Measurements from ENCODE around the gene PIGL.

DNA sequence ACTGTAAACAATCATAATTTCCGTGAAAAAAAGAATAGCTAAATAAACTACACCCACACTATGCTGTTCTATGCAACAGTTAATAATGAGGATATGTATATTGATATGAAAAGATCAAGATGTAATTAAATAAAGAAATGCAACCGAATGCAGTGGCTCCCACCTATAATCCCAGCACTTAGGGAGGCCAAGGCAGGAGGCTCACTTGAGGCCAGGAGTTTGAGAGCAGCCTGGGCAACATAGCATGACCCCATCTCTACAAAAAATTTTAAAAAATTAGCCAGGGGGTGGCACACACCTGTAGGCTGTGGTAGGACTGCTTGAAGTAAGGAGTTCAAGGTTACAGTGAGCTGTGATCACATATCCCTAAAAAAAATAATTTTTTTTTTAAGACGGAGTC lies 121.4 kb downstream of the PIGL start:
- no peak for TF ChIP-seq POLR2A (IDR thresholded peaks at IDR 0.05; ENCODE audit: low read depth, low read length)
- TF ChIP-seq POLR2AphosphoS5 (IDR thresholded peaks at IDR 0.05; ENCODE audit: low read depth, low read length) = no peak
- TF ChIP-seq TAF1 (IDR thresholded peaks at IDR 0.05; ENCODE audit: low read depth, low read length) = no peak
- no peak for TF ChIP-seq SPI1 (IDR thresholded peaks at IDR 0.05; ENCODE audit: low read depth, low read length)

Measured in GM12891 (cell line).